ENCODE data around the gene INHA.

Gene INHA

GRCh38 chr2:219576505-219577388, 4.6 kb downstream of the INHA start:
- no peak for DNase-seq

GRCh38 chr2:219578811-219579613, 6.9 kb downstream of the INHA start:
- no peak for DNase-seq

- DNase-seq, result no peak
These were observed 9.2 kb downstream of the INHA start for GRCh38 chr2:219581346-219581745.

GRCh38 chr2:219591091-219591490, 19.0 kb downstream of the INHA start:
- DNase-seq, result no peak

DNA sequence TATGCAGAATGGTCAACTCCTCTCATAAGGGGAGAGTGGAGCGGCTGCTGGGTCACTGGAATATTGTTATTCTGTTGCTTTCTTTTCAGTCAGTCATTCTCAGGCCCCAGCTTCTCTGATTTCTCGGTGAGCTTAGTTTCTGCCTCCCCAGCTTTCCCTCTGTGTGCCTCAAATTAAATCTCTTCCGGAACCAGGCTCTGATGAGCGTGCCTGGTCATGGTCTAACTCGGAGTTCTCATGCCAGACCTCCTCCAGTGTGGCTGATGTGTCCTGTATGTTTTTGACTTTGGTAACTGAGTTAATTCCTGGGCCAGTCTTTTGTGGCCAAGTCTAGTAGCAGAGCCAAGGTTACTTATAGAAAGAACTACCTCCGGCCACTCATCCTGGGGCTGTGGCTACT, 20.6 kb downstream of the INHA start:
- DNase-seq, result no peak

GRCh38 chr2:219593154-219593553, 21.0 kb downstream of the INHA start:
- no peak for DNase-seq

DNA sequence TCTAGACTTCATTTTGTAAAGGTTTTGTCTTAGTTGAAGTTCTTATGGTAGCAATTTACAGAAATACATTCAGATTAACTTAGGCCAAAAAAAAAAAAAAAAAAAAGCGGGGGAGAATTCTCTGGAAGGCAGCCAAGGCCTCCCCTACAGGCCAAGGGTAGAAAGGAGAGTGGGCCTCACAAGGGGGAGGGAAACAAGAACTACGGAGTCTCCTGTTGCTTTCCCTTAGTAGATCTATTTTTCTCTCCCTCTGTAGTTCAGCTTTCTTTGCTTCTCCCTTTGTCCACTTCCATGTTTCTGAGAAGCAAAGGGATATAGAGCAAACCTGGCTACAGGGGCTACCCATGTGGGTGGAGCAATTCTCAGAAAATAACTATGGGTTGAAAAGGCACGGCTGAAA, 23.1 kb downstream of the INHA start:
- DNase-seq, result no peak

DNA sequence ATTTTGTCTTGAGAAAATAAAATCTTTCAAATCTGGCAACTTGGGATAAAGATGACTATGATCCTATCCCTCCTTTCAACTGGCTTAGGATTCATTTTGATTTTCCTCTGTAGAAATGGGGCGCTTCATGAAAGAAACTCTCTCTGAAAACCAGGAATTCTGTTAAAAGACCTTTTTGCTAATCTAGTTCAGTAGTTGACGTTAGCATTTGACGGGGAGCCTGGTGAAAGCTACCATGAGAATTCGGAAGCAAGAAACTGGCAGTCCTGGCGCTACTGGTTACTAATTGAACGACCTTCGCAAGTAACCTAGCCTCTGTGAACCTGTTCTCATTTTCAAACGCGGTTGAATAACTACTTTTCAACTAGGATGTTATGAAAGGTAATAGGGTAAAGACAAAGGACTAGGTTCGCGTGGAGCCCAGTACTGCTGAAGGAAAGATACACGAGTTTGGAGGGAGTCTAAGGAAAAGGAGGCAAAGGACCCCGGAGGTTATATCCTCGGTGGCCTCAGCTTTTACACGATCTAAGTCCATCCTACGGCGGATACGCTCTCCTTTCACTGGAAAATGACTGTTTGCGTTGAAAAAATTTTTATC, 24.9 kb downstream of the INHA start:
- DNase-seq, result no peak

DNA sequence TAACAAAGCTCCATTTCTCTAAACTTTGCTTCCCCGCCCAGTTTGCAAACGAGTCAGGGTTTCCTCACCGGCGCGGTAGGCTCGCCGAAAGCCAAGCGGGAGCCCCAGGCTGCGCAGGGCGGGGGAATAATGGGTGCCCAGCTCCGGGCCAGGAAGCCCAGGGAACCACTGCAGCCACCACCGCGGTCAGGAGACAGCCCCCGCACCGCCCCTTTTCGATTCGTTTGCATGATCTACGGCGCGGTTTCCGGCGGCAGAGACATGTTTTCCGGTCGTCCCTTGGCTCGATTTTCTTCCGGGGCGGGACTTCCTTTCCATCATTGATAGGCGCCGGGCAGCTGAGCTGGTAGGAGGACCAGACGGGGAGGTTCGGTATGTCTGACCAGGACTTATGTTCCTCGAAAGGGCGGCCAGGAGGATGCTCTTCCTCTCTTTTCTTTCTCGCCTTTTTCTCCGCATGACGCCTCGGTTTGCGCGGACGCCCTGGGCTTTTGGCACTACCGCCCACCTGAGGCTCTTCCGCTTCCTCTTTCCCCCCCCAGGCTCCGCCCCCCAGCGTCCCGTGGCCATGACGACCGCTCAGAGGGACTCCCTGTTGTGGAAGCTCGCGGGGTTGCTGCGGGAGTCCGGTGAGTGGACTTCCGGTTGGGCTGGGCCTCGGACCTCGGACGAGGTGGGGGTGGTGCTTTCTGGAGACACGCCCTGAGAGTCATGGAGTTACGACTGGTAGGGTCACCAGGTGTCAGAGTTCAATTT, 25.6 kb downstream of the INHA start, which contains the start of gene STK11IP:
Gene STK11IP (plus strand): TSS at position 306 of the 756 bp plus-strand sequence. CDS start 263 bp downstream, at position 569.
- DNase-seq, result peak; percentile 92

DNA sequence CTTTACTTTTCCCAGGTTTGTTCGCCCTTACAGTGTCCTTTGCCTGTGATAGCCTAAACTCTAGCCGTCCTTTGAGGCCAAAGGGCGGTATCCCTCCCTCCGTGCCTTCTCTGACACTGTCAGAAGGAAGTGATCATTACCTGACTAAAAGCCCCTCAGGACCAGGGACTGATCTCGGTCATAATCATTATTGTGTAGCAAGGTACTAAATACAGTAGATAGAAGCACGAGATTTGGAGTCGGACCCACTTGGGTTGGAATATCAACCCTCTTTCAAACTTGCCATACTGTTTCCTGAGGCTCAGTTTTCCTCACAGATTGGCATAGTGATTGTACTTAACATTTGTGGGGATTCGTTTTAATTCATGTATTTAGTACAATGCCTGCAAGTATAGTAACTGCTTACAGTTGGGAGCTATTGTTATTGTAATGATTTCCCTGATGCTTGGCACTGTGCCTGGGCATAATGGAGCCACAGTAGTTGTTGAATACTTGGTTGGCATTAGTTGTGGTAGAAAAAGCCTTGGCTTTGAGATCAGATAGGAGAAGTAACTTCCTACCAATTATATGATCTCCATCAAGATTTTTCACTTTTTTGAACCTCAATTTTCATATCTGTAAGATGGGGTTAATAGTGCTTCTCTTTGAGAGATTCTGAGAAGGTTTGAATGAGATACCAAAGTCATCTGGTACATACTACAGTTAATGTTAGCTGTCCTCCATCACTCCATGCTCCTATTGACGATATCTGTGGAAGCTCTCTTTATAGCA, 26.4 kb downstream of the INHA start:
- no peak for DNase-seq

DNA sequence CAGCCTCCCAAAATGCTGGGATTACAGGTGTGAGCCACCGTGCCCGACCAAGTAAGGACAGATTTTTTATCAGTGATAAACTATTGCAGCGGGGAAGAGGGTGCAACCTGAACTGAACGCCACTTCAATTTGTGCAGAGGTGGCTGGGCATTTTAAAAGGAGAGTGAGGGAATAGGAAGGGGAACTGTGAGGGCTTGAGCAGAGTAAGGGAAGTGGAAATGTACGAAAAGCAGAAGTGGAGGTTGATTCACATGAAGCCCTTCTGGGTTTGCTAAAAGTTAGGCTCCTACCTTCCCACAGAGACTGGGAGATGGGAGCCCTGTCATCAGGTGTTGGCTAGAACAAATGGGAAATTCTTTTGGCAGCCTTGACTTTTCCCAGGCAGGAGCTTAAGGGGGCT, 31.7 kb downstream of the INHA start:
- no peak for DNase-seq

GRCh38 chr2:219605607-219605954, 33.5 kb downstream of the INHA start:
- DNase-seq, result no peak

GRCh38 chr2:219607931-219608330, 35.8 kb downstream of the INHA start:
- DNase-seq, result no peak

GRCh38 chr2:219608399-219608964, 36.4 kb downstream of the INHA start:
- no peak for DNase-seq

DNA sequence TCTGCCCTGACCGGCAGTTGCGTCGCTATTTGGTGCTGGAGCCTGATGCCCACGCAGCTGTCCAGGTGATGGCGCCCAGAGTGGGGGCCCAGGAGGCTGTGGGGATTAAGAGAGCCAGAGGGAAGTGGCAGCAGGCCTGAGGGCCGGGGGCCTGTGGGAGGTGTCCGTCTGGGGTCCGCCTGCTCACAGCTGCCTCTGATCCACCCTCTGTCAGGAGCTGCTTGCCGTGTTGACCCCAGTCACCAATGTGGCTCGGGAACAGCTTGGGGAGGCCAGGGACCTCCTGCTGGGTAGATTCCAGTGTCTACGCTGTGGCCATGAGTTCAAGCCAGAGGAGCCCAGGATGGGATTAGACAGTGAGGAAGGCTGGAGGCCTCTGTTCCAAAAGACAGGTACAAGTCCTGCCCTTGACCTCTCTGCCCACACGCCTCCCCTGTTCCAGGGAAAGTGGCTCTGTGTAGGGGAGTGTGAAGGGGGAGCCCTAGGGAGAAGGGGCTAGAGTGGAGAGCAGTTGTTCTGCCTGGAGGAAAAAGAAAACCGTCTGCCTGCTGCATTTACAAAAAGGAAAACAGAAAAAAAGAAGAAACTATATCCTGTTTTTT, 37.1 kb downstream of the INHA start:
- DNase-seq, result no peak

GRCh38 chr2:219611306-219611705, 39.2 kb downstream of the INHA start:
- no peak for DNase-seq

DNA sequence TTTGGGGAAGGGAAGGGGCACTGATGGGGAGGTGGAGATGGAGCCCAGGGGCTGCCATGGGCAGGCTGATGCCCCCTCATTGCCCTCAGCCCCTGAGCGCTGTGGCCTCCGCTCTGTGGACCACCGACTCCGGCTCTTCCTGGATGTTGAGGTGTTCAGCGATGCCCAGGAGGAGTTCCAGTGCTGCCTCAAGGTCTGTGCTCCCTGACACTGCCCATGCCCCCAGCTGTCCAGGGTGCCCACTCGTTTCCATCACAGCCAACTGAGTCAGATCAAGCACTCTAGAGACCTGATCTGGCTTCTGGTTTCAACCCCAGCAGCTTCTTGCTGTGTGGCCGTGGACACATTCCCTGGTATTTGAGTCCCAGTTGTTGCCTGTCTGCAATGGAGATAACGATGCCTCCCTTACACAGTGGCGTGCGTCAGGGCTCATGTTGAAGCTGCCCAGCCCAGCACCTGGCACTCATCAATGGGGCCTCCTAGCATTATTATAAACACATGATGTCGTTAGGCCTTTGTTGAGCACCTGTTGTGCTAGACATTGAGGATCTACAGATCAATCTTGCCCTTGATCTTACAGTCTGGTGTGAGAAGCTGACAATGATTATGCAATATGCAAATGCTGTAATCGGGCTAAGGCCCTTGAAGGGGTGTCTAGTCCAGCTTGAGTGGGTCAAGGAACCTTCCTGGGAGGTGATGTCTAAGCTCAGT, 39.9 kb downstream of the INHA start:
- DNase-seq, result no peak

DNA sequence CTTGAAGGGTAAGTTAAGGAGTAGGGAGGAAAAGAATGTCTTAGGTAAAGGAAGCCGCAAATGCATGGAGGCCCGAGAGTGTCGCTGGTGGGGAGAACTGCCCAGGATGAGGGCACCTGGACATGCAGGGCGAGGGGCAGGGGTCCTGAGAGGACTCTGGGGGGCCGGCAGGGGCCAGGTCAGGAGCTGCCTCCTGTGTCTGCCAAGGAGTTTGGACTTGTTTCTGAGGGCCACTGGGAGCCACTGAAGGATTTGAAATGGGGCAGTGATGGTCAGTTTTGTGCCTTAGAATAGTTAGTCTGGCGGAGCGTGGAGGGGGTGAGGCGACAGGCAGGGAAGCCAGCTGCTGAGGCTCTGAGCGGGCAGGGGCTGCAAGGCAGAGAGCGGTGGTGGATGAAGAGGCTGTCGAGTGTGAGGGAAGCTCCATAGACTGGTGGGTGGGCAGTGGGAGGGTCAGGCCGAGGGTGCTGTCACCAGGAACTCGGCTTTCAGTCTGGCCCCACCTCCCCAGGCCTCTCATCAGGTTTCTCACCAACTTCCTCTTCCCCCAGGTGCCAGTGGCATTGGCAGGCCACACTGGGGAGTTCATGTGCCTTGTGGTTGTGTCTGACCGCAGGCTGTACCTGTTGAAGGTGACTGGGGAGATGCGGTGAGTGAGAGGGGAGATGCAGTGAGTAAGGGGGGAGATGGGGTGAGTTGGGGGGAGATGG, 40.6 kb downstream of the INHA start:
- DNase-seq, result no peak

DNA sequence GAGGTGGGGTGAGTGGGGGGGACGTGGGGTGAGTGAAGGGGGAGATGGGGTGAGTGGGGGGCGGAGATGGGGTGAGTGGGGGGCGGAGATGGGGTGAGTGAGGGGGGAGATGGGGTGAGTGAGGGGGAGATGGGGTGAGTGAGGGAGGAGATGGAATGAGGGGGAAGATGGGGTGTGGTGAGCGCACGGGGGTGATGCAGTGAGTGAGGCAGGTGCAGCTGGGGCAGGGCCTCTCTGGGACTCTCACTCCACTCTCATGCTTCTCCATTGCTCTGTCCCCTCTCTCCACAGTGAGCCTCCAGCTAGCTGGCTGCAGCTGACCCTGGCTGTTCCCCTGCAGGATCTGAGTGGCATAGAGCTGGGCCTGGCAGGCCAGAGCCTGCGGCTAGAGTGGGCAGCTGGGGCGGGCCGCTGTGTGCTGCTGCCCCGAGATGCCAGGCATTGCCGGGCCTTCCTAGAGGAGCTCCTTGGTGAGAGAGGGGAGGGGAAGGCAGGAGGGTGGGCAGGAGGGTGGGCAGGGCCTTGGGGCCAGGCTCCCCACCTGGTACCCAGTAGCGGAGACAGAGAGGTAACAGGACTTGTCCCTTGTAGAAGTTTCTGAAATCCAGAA, 41.5 kb downstream of the INHA start:
- no peak for DNase-seq

Data from activated naive CD4-positive, alpha-beta T cell treated with anti-CD3 and anti-CD28 coated beads, Interleukin-2, amount 50 U/mL, for 16 hours (primary cell).